ENCODE results near the gene OBP2A.

Gene OBP2A

GRCh38 chr9:135567311-135567710 lies 21.4 kb downstream of the OBP2A start:
- H3K4me3 ChIP-seq (ENCODE audit: low read length): no peak overlapping the region
- DNase-seq (ENCODE audit: low read depth, low spot score): no peak

- H3K4me3 ChIP-seq (ENCODE audit: low read length): no peak overlapping the region
- no peak for DNase-seq (ENCODE audit: low read depth, low spot score)
Measured at GRCh38 chr9:135568026-135568425, 22.1 kb downstream of the OBP2A start.

- DNase-seq (ENCODE audit: low read depth, low spot score): no peak
- H3K4me3 ChIP-seq (ENCODE audit: low read length): no peak overlapping the region
Measured at GRCh38 chr9:135570456-135570855, 24.5 kb downstream of the OBP2A start.

GRCh38 chr9:135572233-135572632 lies 26.3 kb downstream of the OBP2A start:
- DNase-seq (ENCODE audit: low read depth, low spot score): no peak
- H3K4me3 ChIP-seq (ENCODE audit: low read length): no peak overlapping the region

- DNase-seq (ENCODE audit: low read depth, low spot score): no peak
Measured at GRCh38 chr9:135573124-135573523, 27.2 kb downstream of the OBP2A start.

GRCh38 chr9:135574331-135574730 lies 28.4 kb downstream of the OBP2A start:
- H3K4me3 ChIP-seq (ENCODE audit: low read length): no peak overlapping the region
- DNase-seq (ENCODE audit: low read depth, low spot score): no peak

More at GRCh38 chr9:135573124-135573523, 27.2 kb downstream of the OBP2A start:
- no peak overlapping the region for H3K4me3 ChIP-seq (ENCODE audit: low read length)

- no peak overlapping the region for H3K4me3 ChIP-seq (ENCODE audit: low read length)
- no peak for DNase-seq (ENCODE audit: low read depth, low spot score)
Measured at GRCh38 chr9:135574943-135575342, 29.0 kb downstream of the OBP2A start.

GRCh38 chr9:135575995-135576631 lies 30.2 kb downstream of the OBP2A start:
- DNase-seq (ENCODE audit: low read depth, low spot score): no peak
- no peak overlapping the region for H3K4me3 ChIP-seq (ENCODE audit: low read length)

GRCh38 chr9:135577256-135577655 lies 31.3 kb downstream of the OBP2A start:
- no peak for DNase-seq (ENCODE audit: low read depth, low spot score)
- H3K4me3 ChIP-seq (ENCODE audit: low read length): no peak overlapping the region

- DNase-seq (ENCODE audit: low read depth, low spot score): no peak
- H3K4me3 ChIP-seq (ENCODE audit: low read length): no peak overlapping the region
Measured at GRCh38 chr9:135579356-135579755, 33.4 kb downstream of the OBP2A start.

GRCh38 chr9:135579889-135580660 lies 34.1 kb downstream of the OBP2A start:
- no peak for DNase-seq (ENCODE audit: low read depth, low spot score)
- H3K4me3 ChIP-seq (ENCODE audit: low read length): no peak overlapping the region

- H3K4me3 ChIP-seq (ENCODE audit: low read length): no peak overlapping the region
- DNase-seq (ENCODE audit: low read depth, low spot score): no peak
Measured at GRCh38 chr9:135580664-135581380, 34.9 kb downstream of the OBP2A start.

GRCh38 chr9:135581636-135582426 lies 35.9 kb downstream of the OBP2A start:
- no peak overlapping the region for H3K4me3 ChIP-seq (ENCODE audit: low read length)
- DNase-seq (ENCODE audit: low read depth, low spot score): no peak

GRCh38 chr9:135582541-135582940 lies 36.6 kb downstream of the OBP2A start:
- DNase-seq (ENCODE audit: low read depth, low spot score): no peak
- no peak overlapping the region for H3K4me3 ChIP-seq (ENCODE audit: low read length)

- DNase-seq (ENCODE audit: low read depth, low spot score): no peak
- H3K4me3 ChIP-seq (ENCODE audit: low read length): no peak overlapping the region
Measured at GRCh38 chr9:135582966-135583687, 37.2 kb downstream of the OBP2A start.

- no peak overlapping the region for H3K4me3 ChIP-seq (ENCODE audit: low read length)
- DNase-seq (ENCODE audit: low read depth, low spot score): no peak
Measured at GRCh38 chr9:135583688-135584011, 37.7 kb downstream of the OBP2A start.

GRCh38 chr9:135584371-135584770 lies 38.4 kb downstream of the OBP2A start:
- no peak for DNase-seq (ENCODE audit: low read depth, low spot score)
- H3K4me3 ChIP-seq (ENCODE audit: low read length): no peak overlapping the region

- no peak for DNase-seq (ENCODE audit: low read depth, low spot score)
- H3K4me3 ChIP-seq (ENCODE audit: low read length): no peak overlapping the region
Measured at GRCh38 chr9:135584934-135585333, 39.0 kb downstream of the OBP2A start.

- no peak overlapping the region for H3K4me3 ChIP-seq (ENCODE audit: low read length)
- DNase-seq (ENCODE audit: low read depth, low spot score): no peak
Measured at GRCh38 chr9:135586601-135587109, 40.7 kb downstream of the OBP2A start.
